ACC112 (cell line): ENCODE results near the gene ADAM10.
"Not testable (repeated sequence)": the region's sequence is repeated elsewhere in the genome, so short reads cannot be mapped to it uniquely, and the experiment has no call there.

Source experiments
- H2AFZ ChIP-seq: fragments of 200-600 bp; sonication (generic); one replicate; pipeline ENCODE4 v1.6.0; 2017; ENCODE audit warnings: antibody characterized with exemption, low read length; ENCODE audit not compliant: unreplicated experiment
- H3K27ac ChIP-seq: fragments of 200-600 bp; sonication (generic); 2 replicates; pipeline ENCODE4 v1.5.1; 2014; ENCODE audit warnings: low read depth, mild to moderate bottlenecking, antibody characterized with exemption, low read length, moderate library complexity
- H3K27me3 ChIP-seq: fragments of 200-600 bp; sonication (generic); 2 replicates; pipeline ENCODE4 v1.6.1; 2014; ENCODE audit warnings: mild to moderate bottlenecking, antibody characterized with exemption, low read length, moderate library complexity, mixed read lengths; ENCODE audit not compliant: insufficient read depth
- H3K36me3 ChIP-seq: fragments of 200-600 bp; sonication (generic); 2 replicates; pipeline ENCODE4 v1.6.1; 2016; ENCODE audit warnings: mild to moderate bottlenecking, antibody characterized with exemption, low read length, moderate library complexity, mixed read lengths; ENCODE audit not compliant: insufficient read depth
- H3K4me1 ChIP-seq: fragments of 200-600 bp; sonication (generic); one replicate; pipeline ENCODE4 v1.6.1; 2016; ENCODE audit warnings: low read length, mixed read lengths; ENCODE audit not compliant: insufficient read depth, unreplicated experiment, control insufficient read depth
- H3K4me3 ChIP-seq: fragments of 200-600 bp; sonication (generic); 2 replicates; pipeline ENCODE4 v1.5.1; 2014; ENCODE audit warnings: mild to moderate bottlenecking, low read depth, low read length
- H3K79me2 ChIP-seq: fragments of 200-600 bp; sonication (generic); one replicate; pipeline ENCODE4 v1.6.0; 2016; ENCODE audit warnings: low read length; ENCODE audit not compliant: control insufficient read depth, unreplicated experiment, insufficient read depth

Gene ADAM10

GRCh38 chr15:58771621-58772250 lies 22.2 kb upstream of the ADAM10 start:
- H3K4me3 ChIP-seq: peak overlapping the region; percentile 92
- H3K27ac ChIP-seq: peak overlapping the region; percentile 65; the same call in 1 of the 2 replicates
- H2AFZ ChIP-seq: peak overlapping the region; percentile 74
- H3K27me3 ChIP-seq: no peaks in the 10 kb centered on the region
- no peaks in the 10 kb centered on the region for H3K36me3 ChIP-seq
- H3K79me2 ChIP-seq: peaks cover 48% of the 10 kb centered on the region
- peaks cover 19% of the 10 kb centered on the region for H3K4me1 ChIP-seq

GRCh38 chr15:58770857-58771620 lies 21.5 kb upstream of the ADAM10 start, which contains the start of gene MINDY2:
TSS of gene MINDY2 (plus strand) at chr15:58771302. CDS start at chr15:58771396, 94 bp downstream.
- Histone ChIP-seq H3K4me1 (peaks cover 19% of the 10 kb centered on the region), H3K27ac (peak within 1 kb of the TSS; percentile 67), H3K79me2 (peaks cover 41% of the 10 kb centered on the region), H3K27me3 (no peaks in the 10 kb centered on the region), H2AFZ (peak within 1 kb of the TSS; percentile 74), H3K36me3 (no peaks in the 10 kb centered on the region), H3K4me3 (peak within 1 kb of the TSS; percentile 92)

DNA sequence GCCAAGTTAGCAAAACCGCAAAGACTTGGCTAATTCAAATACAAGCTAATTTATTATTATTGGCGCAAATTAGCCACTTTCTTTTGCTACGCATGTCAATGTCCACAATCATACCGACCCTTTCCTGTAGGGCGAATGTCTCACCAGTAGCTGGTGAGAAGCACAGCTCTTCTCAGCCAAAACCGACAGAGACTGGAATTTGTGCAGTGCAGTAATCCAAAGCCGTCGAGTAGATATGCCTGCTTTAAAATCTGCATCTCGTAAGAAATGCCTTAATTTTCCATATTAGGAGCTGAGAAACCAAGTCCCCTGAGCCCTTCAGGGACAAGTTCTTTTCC lies 21.0 kb upstream of the ADAM10 start:
- Histone ChIP-seq H2AFZ (peak overlapping the region; percentile 58), H3K27me3 (no peaks in the 10 kb centered on the region), H3K4me3 (peak overlapping the region; percentile 92), H3K36me3 (peaks cover 2% of the 10 kb centered on the region; the same call in 1 of the 2 replicates), H3K27ac (peak overlapping the region; percentile 67), H3K79me2 (peaks cover 37% of the 10 kb centered on the region), H3K4me1 (peaks cover 19% of the 10 kb centered on the region)

GRCh38 chr15:58768601-58769004 lies 19.1 kb upstream of the ADAM10 start:
- not testable (repeated sequence) for H3K4me3 ChIP-seq, H3K27me3 ChIP-seq, H3K27ac ChIP-seq, H3K36me3 ChIP-seq, H2AFZ ChIP-seq
- peaks cover 21% of the 10 kb centered on the region for H3K79me2 ChIP-seq
- H3K4me1 ChIP-seq: peaks cover 15% of the 10 kb centered on the region

DNA sequence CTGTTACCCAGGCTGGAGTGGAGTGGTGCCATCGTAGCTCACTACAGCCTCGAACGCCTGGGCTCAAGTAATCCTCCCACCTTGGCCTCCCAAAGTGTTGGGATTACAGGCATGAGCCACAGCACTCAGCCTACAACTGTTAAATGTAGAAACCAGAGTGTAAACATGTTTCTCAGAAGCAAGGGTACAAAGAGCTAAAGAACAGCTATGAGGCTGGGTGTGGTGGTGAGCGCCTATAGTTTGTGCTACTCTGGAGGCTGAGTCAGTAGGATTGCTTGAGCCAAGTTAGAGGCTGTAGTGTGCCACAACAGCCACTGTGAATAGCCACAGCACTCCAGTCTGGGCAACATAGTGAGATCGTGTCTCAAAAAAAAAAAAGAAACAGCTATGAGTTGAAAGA lies 16.8 kb upstream of the ADAM10 start:
- no peaks in the 10 kb centered on the region for H3K79me2 ChIP-seq
- no peak overlapping the region for H3K4me3 ChIP-seq
- no peak overlapping the region for H2AFZ ChIP-seq
- no peak overlapping the region for H3K27ac ChIP-seq
- H3K4me1 ChIP-seq: peaks cover 5% of the 10 kb centered on the region
- H3K36me3 ChIP-seq: peaks cover 2% of the 10 kb centered on the region; the same call in 1 of the 2 replicates
- no peaks in the 10 kb centered on the region for H3K27me3 ChIP-seq

DNA sequence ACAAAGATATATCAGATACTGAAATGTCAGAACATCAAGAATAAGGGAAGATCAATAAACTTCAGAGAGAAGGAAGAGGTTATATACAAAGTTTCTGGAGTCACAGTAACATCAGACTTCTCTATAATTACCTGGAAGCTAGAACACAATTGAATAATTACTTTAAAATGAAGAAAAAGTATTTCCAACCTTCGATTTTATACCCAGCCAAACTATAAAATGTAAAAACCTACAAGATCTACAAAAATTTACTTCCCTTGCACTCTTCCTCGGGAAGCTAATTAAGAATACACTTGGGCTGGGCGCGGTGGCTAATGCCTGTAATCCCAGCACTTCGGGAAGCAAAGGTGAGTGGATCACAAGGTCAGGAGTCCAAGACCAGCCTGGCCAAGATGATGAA lies 15.0 kb upstream of the ADAM10 start:
- Histone ChIP-seq H3K36me3 (peaks cover 2% of the 10 kb centered on the region; the same call in 1 of the 2 replicates), H3K27ac (no peak overlapping the region), H3K27me3 (no peaks in the 10 kb centered on the region), H2AFZ (no peak overlapping the region), H3K79me2 (no peaks in the 10 kb centered on the region), H3K4me3 (no peak overlapping the region), H3K4me1 (no peaks in the 10 kb centered on the region)

GRCh38 chr15:58762731-58763130 lies 13.2 kb upstream of the ADAM10 start:
- no peak overlapping the region for H3K27ac ChIP-seq
- no peaks in the 10 kb centered on the region for H3K79me2 ChIP-seq
- no peak overlapping the region for H2AFZ ChIP-seq
- H3K4me1 ChIP-seq: no peaks in the 10 kb centered on the region
- no peak overlapping the region for H3K4me3 ChIP-seq
- peaks cover 2% of the 10 kb centered on the region; the same call in 1 of the 2 replicates for H3K36me3 ChIP-seq
- H3K27me3 ChIP-seq: no peaks in the 10 kb centered on the region

DNA sequence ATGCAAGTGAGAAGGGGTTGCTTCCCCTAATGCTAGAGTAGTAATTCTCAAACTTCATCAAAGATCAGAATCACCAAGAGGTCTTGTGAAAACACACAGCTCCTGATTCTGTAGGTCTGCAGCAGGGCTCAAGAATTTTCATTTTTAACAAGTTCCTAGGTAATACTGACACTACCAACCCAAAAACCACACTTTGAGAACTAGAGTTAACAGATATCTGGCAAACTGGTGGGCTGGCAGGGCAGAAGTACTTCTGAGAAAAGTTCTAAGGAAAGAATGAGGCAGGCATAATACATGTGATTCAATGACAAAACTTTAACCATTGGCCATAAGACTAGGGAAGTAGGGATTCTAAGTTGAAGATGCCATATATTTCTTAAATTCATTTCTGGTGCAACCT lies 12.8 kb upstream of the ADAM10 start:
- no peaks in the 10 kb centered on the region for H3K4me1 ChIP-seq
- H3K79me2 ChIP-seq: no peaks in the 10 kb centered on the region
- no peaks in the 10 kb centered on the region for H3K27me3 ChIP-seq
- H2AFZ ChIP-seq: no peak overlapping the region
- peaks cover 2% of the 10 kb centered on the region; the same call in 1 of the 2 replicates for H3K36me3 ChIP-seq
- H3K4me3 ChIP-seq: no peak overlapping the region
- no peak overlapping the region for H3K27ac ChIP-seq

DNA sequence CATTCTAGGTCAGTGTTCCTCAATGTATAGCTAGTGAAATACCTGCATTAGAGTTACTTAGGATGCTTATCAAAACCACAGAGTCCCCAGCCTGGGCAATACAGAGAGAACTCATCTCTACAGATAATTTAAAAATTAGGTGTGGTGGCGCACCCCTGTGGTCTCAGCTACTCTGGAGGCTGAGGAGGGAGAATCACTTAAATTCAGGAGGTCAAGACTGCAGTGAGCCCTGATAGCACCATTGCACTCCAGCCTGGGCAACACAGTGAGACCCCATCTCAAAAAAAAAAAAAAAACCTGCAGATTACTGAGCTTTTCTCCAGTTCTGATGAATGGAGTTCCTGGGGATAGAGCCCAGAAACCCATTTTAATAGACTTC lies 11.5 kb upstream of the ADAM10 start:
- Histone ChIP-seq H2AFZ (no peak overlapping the region), H3K4me3 (no peak overlapping the region), H3K27ac (no peak overlapping the region), H3K4me1 (no peaks in the 10 kb centered on the region), H3K27me3 (no peaks in the 10 kb centered on the region), H3K79me2 (no peaks in the 10 kb centered on the region), H3K36me3 (peaks cover 2% of the 10 kb centered on the region; the same call in 1 of the 2 replicates)

DNA sequence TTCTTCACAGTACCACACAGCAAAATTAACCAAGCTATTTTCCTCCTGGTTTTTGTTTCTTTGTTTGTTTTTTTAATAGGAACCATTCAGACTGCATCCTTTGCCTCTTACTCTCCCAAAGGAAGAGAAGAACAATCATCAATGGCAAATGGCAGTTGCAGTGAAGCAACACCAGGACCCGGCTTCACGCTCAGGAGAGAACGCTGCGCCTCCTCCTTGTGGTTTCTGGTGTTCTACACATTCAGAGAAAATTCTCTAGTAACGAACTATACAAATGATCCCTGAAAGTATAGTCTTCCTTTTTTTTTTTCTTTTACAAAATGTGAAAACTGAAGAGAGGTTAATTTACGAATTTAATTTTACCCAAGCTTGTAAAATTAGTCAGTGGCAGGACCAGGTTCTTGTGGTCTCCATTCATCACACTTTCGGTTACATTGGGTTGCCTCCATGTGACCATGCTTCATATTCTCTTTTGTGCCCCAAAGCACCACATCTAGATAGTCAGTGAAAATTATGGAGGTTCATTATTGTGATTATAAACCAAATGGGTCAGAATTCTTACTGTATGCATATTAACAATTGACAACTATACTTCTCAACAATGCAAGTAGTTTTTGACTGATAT lies 11.0 kb upstream of the ADAM10 start:
- no peaks in the 10 kb centered on the region for H3K79me2 ChIP-seq
- H3K36me3 ChIP-seq: peaks cover under 1% of the 10 kb centered on the region; the same call in 1 of the 2 replicates
- H2AFZ ChIP-seq: no peak overlapping the region
- H3K4me3 ChIP-seq: no peak overlapping the region
- H3K27ac ChIP-seq: no peak overlapping the region
- H3K4me1 ChIP-seq: peaks cover 2% of the 10 kb centered on the region
- no peaks in the 10 kb centered on the region for H3K27me3 ChIP-seq
